Brain microvascular endothelial cell (primary cell): Measurements from ENCODE around the gene C11orf86.
A peak's percentile ranks its signal among the peaks of the same experiment; 100 is the strongest.

Experiments
- DNase-seq: peaks from one replicate; pipeline ENCODE4 v3.0.0-alpha.2; 2020
- H3K27ac ChIP-seq: fragments of 250-450 bp; sonication (Bioruptor Pico); 2 replicates; pipeline ENCODE4 v1.5.1; 2020; ENCODE audit warnings: mild to moderate bottlenecking, moderate library complexity
- H3K27me3 ChIP-seq: fragments of 250-450 bp; sonication (Bioruptor Pico); replicated peaks from 2 replicates; pipeline ENCODE4 v1.5.1; 2020; ENCODE audit warnings: mild to moderate bottlenecking
- H3K36me3 ChIP-seq: fragments of 250-450 bp; sonication (Bioruptor Pico); replicated peaks from 2 replicates; pipeline ENCODE4 v1.5.1; 2020; ENCODE audit warnings: mild to moderate bottlenecking
- H3K4me3 ChIP-seq: 2 replicates; pipeline ENCODE4 v1.5.1; 2011; ENCODE audit warnings: low read depth, mild to moderate bottlenecking, control low read depth, low read length, moderate library complexity
- CTCF ChIP-seq: IDR thresholded peaks from 2 replicates; pipeline ENCODE4 v1.5.1; 2011; ENCODE audit warnings: low read depth, mild to moderate bottlenecking, moderate library complexity, low read length, control low read depth, inconsistent platforms; ENCODE audit errors: missing control alignments
- in situ Hi-C: cut with HindIII; loops from 2 replicates; pipeline ENCODE4 v1.10.0; 2017; ENCODE audit warnings: low sequenced_read_pairs, low pct_ligation_motif_present

C11orf86 gene

GRCh38 chr11:66936311-66936711 lies 38.8 kb upstream of the C11orf86 start:
- Histone ChIP-seq H3K36me3 (no peaks in the 10 kb centered on the region), H3K4me3 (no peak overlapping the region), H3K27me3 (no peaks in the 10 kb centered on the region), H3K27ac (peak overlapping the region; percentile 76)
- in situ Hi-C loops = no loop called here
- no peak for TF ChIP-seq CTCF
- peak; percentile 89 for DNase-seq

GRCh38 chr11:66937193-66937733 lies 37.8 kb upstream of the C11orf86 start:
- Histone ChIP-seq H3K27me3 (no peaks in the 10 kb centered on the region), H3K36me3 (no peaks in the 10 kb centered on the region), H3K27ac (no peak overlapping the region), H3K4me3 (no peak overlapping the region)
- DNase-seq = no peak
- no peak for TF ChIP-seq CTCF
- in situ Hi-C loops = no loop called here

GRCh38 chr11:66938582-66939135 lies 36.4 kb upstream of the C11orf86 start:
- no peak for TF ChIP-seq CTCF
- no peaks in the 10 kb centered on the region for H3K27me3 ChIP-seq
- no peaks in the 10 kb centered on the region for H3K36me3 ChIP-seq
- H3K27ac ChIP-seq = no peak overlapping the region
- H3K4me3 ChIP-seq = no peak overlapping the region
- no peak for DNase-seq
- in situ Hi-C loops = no loop called here

DNA sequence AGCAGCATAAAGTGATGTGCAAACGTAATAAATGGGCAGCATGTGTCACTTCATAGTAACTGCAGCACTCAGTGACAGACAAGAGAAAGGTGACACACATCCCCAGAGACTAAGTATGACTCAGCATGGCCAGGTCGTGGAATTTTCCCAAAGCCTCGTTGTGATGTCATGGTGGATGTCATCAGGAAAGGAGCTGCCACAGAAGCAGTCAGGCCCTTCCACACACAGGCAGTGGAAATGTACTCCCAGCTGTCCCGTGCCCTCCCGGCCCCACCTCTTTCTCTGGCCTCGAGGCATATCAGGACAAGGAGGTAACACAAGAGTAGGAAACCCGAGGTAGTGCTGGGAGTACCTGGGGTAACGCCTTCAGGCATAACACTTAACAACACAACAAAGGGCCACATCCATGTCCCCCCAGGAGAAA lies 25.0 kb upstream of the C11orf86 start:
- DNase-seq = peak; percentile 91
- H3K4me3 ChIP-seq = no peak overlapping the region
- H3K36me3 ChIP-seq = no peaks in the 10 kb centered on the region
- in situ Hi-C loops = no loop called here
- peak overlapping the region; percentile 54 for H3K27ac ChIP-seq
- no peak for TF ChIP-seq CTCF
- no peaks in the 10 kb centered on the region for H3K27me3 ChIP-seq

DNA sequence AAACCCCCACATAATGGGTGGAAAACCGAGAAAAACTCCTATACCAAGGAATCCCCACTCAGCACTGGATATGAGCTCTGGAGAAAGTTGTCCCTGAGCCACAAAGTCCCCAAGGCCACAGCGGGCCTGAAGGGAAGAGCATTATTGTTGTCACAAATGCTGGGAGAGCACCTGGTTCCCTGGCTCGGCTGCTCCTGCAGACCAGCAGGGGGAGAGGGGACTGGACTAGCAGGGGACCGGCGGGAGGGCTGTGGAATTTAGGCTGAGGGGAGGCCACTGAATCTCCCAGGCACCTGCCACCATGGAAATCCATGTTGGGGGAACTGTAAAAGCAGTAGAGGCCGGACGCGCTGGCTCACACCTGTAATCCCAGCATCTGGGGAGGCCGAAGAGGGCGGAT lies 24.0 kb upstream of the C11orf86 start:
- TF ChIP-seq CTCF = peak; percentile 39
- Histone ChIP-seq H3K27ac (no peak overlapping the region), H3K27me3 (no peaks in the 10 kb centered on the region), H3K4me3 (no peak overlapping the region), H3K36me3 (no peaks in the 10 kb centered on the region)
- DNase-seq = no peak
- in situ Hi-C loops = no loop called here

- in situ Hi-C loops = no loop called here
- Histone ChIP-seq H3K27ac (no peak overlapping the region), H3K27me3 (no peaks in the 10 kb centered on the region), H3K36me3 (no peaks in the 10 kb centered on the region), H3K4me3 (no peak overlapping the region)
- no peak for DNase-seq
- TF ChIP-seq CTCF = no peak
Measured at GRCh38 chr11:66951927-66952337, 23.2 kb upstream of the C11orf86 start.
